GM23338 (cell line): ENCODE data around the gene KRTAP13-4. TPM values are rescaled to one million over a fixed set of nuclear protein-coding genes. Genes with fewer than 3 reads are reported as not detected.

Source experiments
- ATAC-seq: fragments of 200-7000 bp; cut with Tn5 transposase; 3 replicates; pipeline ENCODE4 v1.9.1; 2020
- DNase-seq: peaks from one replicate; pipeline ENCODE4 v3.0.0-alpha.2; 2015; ENCODE audit warnings: low spot score
- H2AFZ ChIP-seq: fragments of 200-600 bp; sonication (generic); 2 replicates; pipeline ENCODE4 v1.8.0; 2016; ENCODE audit warnings: antibody characterized with exemption, mild to moderate bottlenecking, moderate library complexity
- H3F3A ChIP-seq: fragments of 200-600 bp; sonication (generic); replicated peaks from 2 replicates; pipeline ENCODE4 v1.8.0; 2017; ENCODE audit warnings: antibody characterized with exemption, mixed run types, low read depth
- H3K27ac ChIP-seq: fragments of 200-600 bp; sonication (generic); 2 replicates; pipeline ENCODE4 v1.6.1; 2016; ENCODE audit warnings: low read depth
- H3K27me3 ChIP-seq: fragments of 200-600 bp; sonication (generic); 2 replicates; pipeline ENCODE4 v1.8.0; 2016; ENCODE audit warnings: mild to moderate bottlenecking, mixed run types, moderate library complexity; ENCODE audit not compliant: insufficient read depth
- H3K36me3 ChIP-seq: fragments of 200-600 bp; sonication (generic); 2 replicates; pipeline ENCODE4 v1.8.0; 2016; ENCODE audit warnings: mild to moderate bottlenecking; ENCODE audit not compliant: insufficient read depth
- H3K4me1 ChIP-seq: fragments of 200-600 bp; sonication (generic); 2 replicates; pipeline ENCODE4 v1.8.0; 2016; ENCODE audit warnings: mild to moderate bottlenecking, moderate library complexity; ENCODE audit not compliant: insufficient read depth
- H3K4me2 ChIP-seq: fragments of 200-600 bp; sonication (generic); 2 replicates; pipeline ENCODE4 v1.7.1; 2017; ENCODE audit warnings: mixed run types
- H3K4me3 ChIP-seq: fragments of 200-600 bp; sonication (generic); 2 replicates; pipeline ENCODE4 v1.6.1; 2016; ENCODE audit warnings: mixed run types
- H3K79me2 ChIP-seq: fragments of 200-600 bp; sonication (generic); replicated peaks from 2 replicates; pipeline ENCODE4 v1.8.0; 2017; ENCODE audit warnings: mild to moderate bottlenecking; ENCODE audit not compliant: insufficient read depth
- H3K9me2 ChIP-seq: fragments of 200-600 bp; sonication (generic); 2 replicates; pipeline ENCODE4 v1.8.0; 2017; ENCODE audit not compliant: insufficient read depth
- H4K20me1 ChIP-seq: fragments of 200-600 bp; sonication (generic); replicated peaks from 2 replicates; pipeline ENCODE4 v1.8.0; 2017; ENCODE audit warnings: mild to moderate bottlenecking; ENCODE audit not compliant: insufficient read depth
- H3K27ac Mint-ChIP-seq: 2 replicates; pipeline ENCODE4 v1.8.0; 2020; ENCODE audit warnings: inconsistent platforms, mild to moderate bottlenecking, moderate library complexity, mixed read lengths
- H3K27me3 Mint-ChIP-seq: 3 replicates; pipeline ENCODE4 v1.8.0; 2022; ENCODE audit warnings: low read depth, mild to moderate bottlenecking, moderate library complexity, mixed read lengths, inconsistent platforms; ENCODE audit not compliant: insufficient read depth, poor library complexity
- H3K36me3 Mint-ChIP-seq: 3 replicates; pipeline ENCODE4 v1.8.0; 2021; ENCODE audit warnings: low read depth, mild to moderate bottlenecking, inconsistent platforms, moderate library complexity, mixed read lengths
- H3K4me1 Mint-ChIP-seq: 3 replicates; pipeline ENCODE4 v1.8.0; 2020; ENCODE audit warnings: mild to moderate bottlenecking, inconsistent platforms, mixed read lengths
- H3K4me3 Mint-ChIP-seq: 3 replicates; pipeline ENCODE4 v1.8.0; 2021; ENCODE audit warnings: moderate library complexity, mild to moderate bottlenecking, inconsistent platforms, mixed read lengths
- H3K9me3 Mint-ChIP-seq: 3 replicates; pipeline ENCODE4 v1.8.0; 2020; ENCODE audit warnings: moderate library complexity, mild to moderate bottlenecking, inconsistent platforms, mixed read lengths
- CREB1 ChIP-seq: fragments of 250-450 bp; sonication (Bioruptor Pico); IDR thresholded peaks from 2 replicates; pipeline ENCODE4 v1.5.0; 2020; ENCODE audit warnings: low read depth, mild to moderate bottlenecking, moderate library complexity
- CTCF ChIP-seq, 2 experiments: fragments of 200-600 bp in 1 of 2; sonication (generic) in 1 of 2; conservative IDR thresholded peaks; 2 replicates each; pipeline versions ENCODE4 v1.5.1 to v1.6.1; 2016 to 2017; ENCODE audit warnings: antibody characterized with exemption in 2 of 2, low read depth in 2 of 2, mild to moderate bottlenecking in 2 of 2, moderate library complexity in 1 of 2
- ETS1 ChIP-seq: IDR thresholded peaks from 2 replicates; pipeline ENCODE4 v1.6.1; 2016; ENCODE audit warnings: antibody characterized with exemption
- EZH2 ChIP-seq: fragments of 200-600 bp; sonication (generic); IDR thresholded peaks from one replicate; pipeline ENCODE4 v1.8.0; 2017; ENCODE audit warnings: antibody characterized with exemption, mild to moderate bottlenecking, low read depth; ENCODE audit not compliant: unreplicated experiment
- EZH2phosphoT487 ChIP-seq: fragments of 200-600 bp; sonication (generic); IDR thresholded peaks from one replicate; pipeline ENCODE4 v1.8.1; 2018; ENCODE audit warnings: antibody characterized with exemption; ENCODE audit not compliant: unreplicated experiment
- JUNB ChIP-seq: IDR thresholded peaks from one replicate; pipeline ENCODE4 v1.6.1; 2016; ENCODE audit warnings: antibody characterized with exemption; ENCODE audit not compliant: unreplicated experiment
- NANOG ChIP-seq: IDR thresholded peaks from 2 replicates; pipeline ENCODE4 v1.6.1; 2016; ENCODE audit warnings: antibody characterized with exemption, borderline replicate concordance
- POLR2AphosphoS5 ChIP-seq: IDR thresholded peaks from 2 replicates; pipeline ENCODE4 v1.6.1; 2016; ENCODE audit warnings: antibody characterized with exemption, low read depth
- REST ChIP-seq: IDR thresholded peaks from one replicate; pipeline ENCODE4 v1.6.1; 2018; ENCODE audit warnings: antibody characterized with exemption; ENCODE audit not compliant: unreplicated experiment
- STAT1 ChIP-seq: IDR thresholded peaks from one replicate; pipeline ENCODE4 v1.6.1; 2016; ENCODE audit warnings: antibody characterized with exemption; ENCODE audit not compliant: unreplicated experiment
- ZNF114 ChIP-seq: fragments of 250-450 bp; sonication (Bioruptor Pico); IDR thresholded peaks from 2 replicates; pipeline ENCODE4 v1.5.0; 2020; ENCODE audit warnings: mild to moderate bottlenecking, moderate library complexity
- ZNF331 ChIP-seq: fragments of 250-450 bp; sonication (Bioruptor Pico); IDR thresholded peaks from 2 replicates; pipeline ENCODE4 v1.5.0; 2020; ENCODE audit warnings: low read depth, mild to moderate bottlenecking, moderate library complexity
- ZNF462 ChIP-seq: fragments of 250-450 bp; sonication (Bioruptor Pico); IDR thresholded peaks from 2 replicates; pipeline ENCODE4 v1.5.0; 2020; ENCODE audit warnings: mild to moderate bottlenecking, moderate library complexity
- polyA plus RNA-seq: library from polyadenylated mRNA; unstranded; fragments of >200 nt; fragmentation: Nextera tagmentation; extraction: Ambion mirVana; gene quantifications from 2 replicates; pipeline ENCODE4 v1.2.1, GENCODE V29; 2016
- total RNA-seq: library from RNA; depleted of rRNA; stranded (reverse); fragments of >200 nt; shearing (Covaris generic); gene quantifications from 2 replicates; pipeline ENCODE4 v1.2.3, GENCODE V29; 2014

Gene KRTAP13-4
- total and polyA plus RNA-seq, 2 experiments from 2014 or later = not detected

GRCh38 chr21:30391492-30392025, 38.5 kb upstream of the KRTAP13-4 start:
- no peaks in the 10 kb centered on the region for H3K36me3 Mint-ChIP-seq
- H3K4me3 ChIP-seq = no peak overlapping the region
- H3K4me3 Mint-ChIP-seq = no peak overlapping the region
- no peak overlapping the region for H3K27ac Mint-ChIP-seq
- H2AFZ ChIP-seq = no peak overlapping the region
- H3K4me2 ChIP-seq = no peak overlapping the region
- ATAC-seq = no peak
- peaks cover 9% of the 10 kb centered on the region; the same call in 2 of the 3 replicates for H3K9me3 Mint-ChIP-seq
- H3K79me2 ChIP-seq = no peaks in the 10 kb centered on the region
- TF ChIP-seq NANOG = no peak
- no peak for TF ChIP-seq EZH2
- no peak for TF ChIP-seq CTCF (conservative IDR thresholded peaks at IDR 0.05; ENCODE audit: low read depth in 2 of 2)
- no peak for TF ChIP-seq CREB1
- TF ChIP-seq ZNF462 (CRISPR knock-in tag) = no peak
- no peak for TF ChIP-seq ETS1
- no peak for TF ChIP-seq REST
- no peak for TF ChIP-seq EZH2phosphoT487
- no peak for TF ChIP-seq STAT1
- TF ChIP-seq ZNF114 (CRISPR knock-in tag) = no peak
- no peak for TF ChIP-seq JUNB
- TF ChIP-seq ZNF331 (CRISPR knock-in tag) = no peak
- TF ChIP-seq POLR2AphosphoS5 = no peak
- no peaks in the 10 kb centered on the region for H3K36me3 ChIP-seq
- no peaks in the 10 kb centered on the region for H4K20me1 ChIP-seq
- H3K27me3 ChIP-seq = no peaks in the 10 kb centered on the region
- no peaks in the 10 kb centered on the region for H3K4me1 Mint-ChIP-seq
- DNase-seq = no peak
- H3F3A ChIP-seq = no peaks in the 10 kb centered on the region
- H3K27ac ChIP-seq = no peak overlapping the region
- H3K9me2 ChIP-seq = no peaks in the 10 kb centered on the region
- H3K4me1 ChIP-seq = no peaks in the 10 kb centered on the region
- peaks cover 2% of the 10 kb centered on the region for H3K27me3 Mint-ChIP-seq
